22Rv1 (cell line): ENCODE results near the gene NPR1.

Source experiments
- CTCF ChIP-seq: fragments of 450-650 bp; IDR thresholded peaks from 2 replicates; pipeline ENCODE4 v1.5.1; 2017; ENCODE audit warnings: mild to moderate bottlenecking
- ZFX ChIP-seq: fragments of 450-650 bp; IDR thresholded peaks from 2 replicates; pipeline ENCODE4 v1.6.1; 2017; ENCODE audit warnings: antibody characterized with exemption, borderline replicate concordance

DNA sequence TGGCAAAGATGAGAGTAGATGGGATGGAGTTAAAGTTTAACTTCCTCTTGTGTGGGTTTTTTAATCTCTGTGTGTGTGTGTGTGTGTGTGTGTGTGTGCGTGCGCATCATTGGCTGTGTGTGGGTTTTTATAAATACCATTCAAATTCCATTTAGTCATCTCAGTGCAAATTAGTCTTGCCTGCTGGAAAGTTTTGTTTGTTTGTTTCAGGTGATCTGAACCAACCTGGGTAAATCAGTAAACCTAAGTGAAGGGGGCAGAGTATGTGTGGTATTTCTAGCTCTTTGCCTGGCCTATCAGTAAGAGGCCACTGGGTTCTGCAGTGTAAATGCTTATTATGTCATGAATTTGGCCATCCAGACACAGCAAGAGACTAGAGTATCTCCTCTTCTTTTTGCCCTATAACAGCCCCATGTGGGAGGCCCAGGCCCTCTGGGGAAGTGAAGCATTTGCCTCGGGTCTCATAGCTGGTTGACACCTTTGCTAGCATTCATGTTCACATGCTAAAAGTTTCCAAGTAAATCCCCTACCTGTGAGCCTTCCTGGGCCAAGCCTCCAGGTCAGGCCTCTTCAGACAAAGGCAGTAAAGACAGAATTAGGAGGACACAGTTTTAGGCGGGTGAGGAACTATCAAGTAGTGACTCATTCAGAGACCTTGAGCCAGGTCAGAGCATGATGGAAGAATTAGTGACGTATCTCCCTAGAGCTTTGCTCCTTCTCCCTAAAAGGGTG is 64.1 kb downstream of the NPR1 start:
- no peak for TF ChIP-seq CTCF
- TF ChIP-seq ZFX = no peak
